HG03159 (cell line): ENCODE data around the gene CCDC74A.
"Not testable (repeated sequence)": the region's sequence is repeated elsewhere in the genome, so short reads cannot be mapped to it uniquely, and the experiment has no call there.

Experiments
- ATAC-seq: cut with Tn5 transposase; IDR thresholded peaks from one replicate; pipeline ENCODE4 v1.9.1; 2021; ENCODE audit warnings: mild to moderate bottlenecking, moderate library complexity; ENCODE audit not compliant: unreplicated experiment

CCDC74A gene

DNA sequence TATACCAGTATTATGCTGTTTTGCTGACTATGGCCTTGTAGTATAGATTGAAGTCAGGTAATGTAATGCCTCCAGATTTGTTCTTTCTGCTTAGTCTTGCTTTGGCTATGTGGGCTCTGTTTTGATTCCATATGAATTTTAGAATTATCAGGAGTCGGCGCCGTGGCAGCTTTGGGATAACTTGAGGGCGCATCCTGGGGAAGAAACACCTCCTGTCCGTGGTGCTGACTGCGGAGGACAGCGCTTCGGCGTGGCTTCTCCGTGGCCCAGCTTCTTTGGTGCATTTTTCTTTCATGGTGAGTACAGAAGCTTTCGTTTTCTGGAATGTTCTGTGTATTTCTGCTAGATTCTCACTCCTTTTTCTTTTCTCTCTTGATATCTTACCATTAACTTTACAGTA is 25.2 kb downstream of the CCDC74A start:
- no peak for ATAC-seq

DNA sequence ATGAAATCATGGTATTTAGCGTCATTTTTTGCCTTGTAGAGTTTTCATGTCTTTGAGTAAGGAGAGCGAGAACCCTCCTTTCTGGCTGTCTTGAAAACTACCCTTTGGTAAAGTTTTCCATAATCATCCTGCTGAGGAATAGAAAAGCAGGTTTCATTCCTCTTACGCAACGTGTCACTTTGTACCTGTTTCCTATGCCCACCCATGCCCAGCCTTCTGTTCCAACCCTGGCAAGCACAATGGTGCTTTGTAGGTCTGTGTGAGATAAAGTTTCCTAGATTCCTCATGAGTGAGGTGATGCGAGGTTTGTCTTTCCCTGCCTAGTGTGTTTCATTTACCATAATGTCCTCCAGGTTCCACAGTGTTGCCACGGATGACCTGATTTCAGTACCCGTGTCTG is 29.3 kb downstream of the CCDC74A start:
- no peak for ATAC-seq

DNA sequence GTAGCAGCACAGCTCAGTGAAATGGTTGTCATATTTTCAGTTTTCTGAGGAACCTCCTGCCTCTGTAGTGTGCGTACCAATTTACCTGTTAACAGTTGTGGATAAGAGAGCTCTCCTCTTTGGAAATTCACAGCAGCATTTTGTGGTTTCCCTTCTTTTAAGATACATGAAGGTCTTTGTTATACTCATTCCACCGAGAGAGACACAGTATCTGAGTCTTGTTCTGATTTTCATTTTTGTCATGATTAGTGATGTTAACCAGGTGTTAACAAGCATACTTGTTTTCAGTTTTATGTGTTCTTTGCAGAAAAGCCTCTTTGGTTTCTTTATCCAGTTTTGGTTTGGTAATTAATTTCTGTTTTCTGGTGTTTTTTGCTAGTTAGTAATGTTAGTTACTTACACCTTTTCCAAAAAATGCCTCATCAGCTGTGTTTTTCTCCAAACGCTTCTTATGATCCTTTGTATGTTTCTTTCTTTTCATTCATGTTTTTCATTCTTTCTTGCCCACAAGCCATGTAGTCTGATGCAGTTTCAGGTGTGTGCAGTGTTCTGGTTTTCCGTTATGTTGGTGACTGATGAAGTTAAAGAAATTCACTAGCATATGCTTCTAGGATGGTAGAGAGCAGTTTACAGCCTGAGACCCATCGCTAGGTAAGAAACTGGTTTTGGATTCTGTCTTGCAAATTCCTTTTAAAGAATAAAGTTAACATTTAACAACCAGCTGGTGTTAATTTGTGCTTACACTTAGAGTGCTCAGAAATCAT is 30.1 kb downstream of the CCDC74A start:
- ATAC-seq: no peak

GRCh38 chr2:131566371-131566770 is 38.7 kb downstream of the CCDC74A start:
- no peak for ATAC-seq

- ATAC-seq: no peak
Measured at GRCh38 chr2:131567891-131568290, 40.2 kb downstream of the CCDC74A start.

DNA sequence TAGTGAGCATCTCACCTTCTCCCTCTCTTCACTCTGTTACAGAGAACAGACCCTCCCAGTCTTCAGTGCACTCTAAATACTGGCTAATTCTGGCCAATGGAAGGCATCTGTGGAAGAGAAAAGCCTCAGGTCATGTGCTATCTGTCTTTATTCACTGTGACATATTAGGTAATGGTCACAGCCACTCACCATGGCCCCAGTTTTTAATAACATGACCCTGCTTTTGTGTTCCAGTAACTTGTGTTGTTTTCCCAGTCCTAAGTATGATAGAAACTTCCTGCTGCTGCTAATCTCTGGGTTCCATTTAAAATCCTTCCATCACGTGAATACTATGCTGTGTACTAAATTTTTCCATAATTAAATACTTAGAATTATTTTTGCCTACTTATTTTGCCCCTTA is 40.7 kb downstream of the CCDC74A start:
- ATAC-seq: not testable (repeated sequence)

GRCh38 chr2:131572175-131572574 is 44.5 kb downstream of the CCDC74A start:
- no peak for ATAC-seq

- ATAC-seq: no peak
Measured at GRCh38 chr2:131577812-131578211, 50.1 kb downstream of the CCDC74A start.

- ATAC-seq: no peak
Measured at GRCh38 chr2:131580187-131580586, 52.5 kb downstream of the CCDC74A start.
